ENCODE data around the gene CRB2. TPM values are rescaled to one million over a fixed set of nuclear protein-coding genes. Genes with fewer than 3 reads are reported as not detected.

The CRB2 gene
- total RNA-seq, 2 donors from 2014 or later, result 0.14 TPM; not detected in 1

DNA sequence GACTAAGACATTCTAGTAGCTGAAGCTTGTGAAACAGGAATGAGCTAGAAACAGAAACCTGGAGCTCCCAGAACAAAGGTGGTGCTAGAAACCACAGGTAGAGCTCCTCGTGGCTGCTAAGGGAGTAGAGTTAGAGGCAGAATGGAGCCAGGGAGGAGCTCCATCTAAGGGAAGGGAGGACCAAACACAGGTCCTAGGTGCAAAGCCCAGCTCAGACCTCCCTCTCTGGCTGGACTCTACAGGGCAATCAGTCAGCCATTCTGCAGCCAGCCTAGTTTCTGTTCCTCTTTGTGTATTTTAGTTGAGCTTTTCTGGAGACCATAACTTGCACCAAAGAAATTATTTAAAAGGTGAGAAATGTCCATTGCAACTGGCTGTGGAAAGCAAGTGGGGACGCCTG is 70.4 kb downstream of the CRB2 start:
- no peak for ATAC-seq

More for the DNA sequence above, 70.4 kb downstream of the CRB2 start:
- no peak for DNase-seq (ENCODE audit: low spot score in 2 of 2)
- Mint-ChIP-seq H3K36me3 (peaks cover 0 to 6% of the 10 kb centered on the region in 2 donors), H3K9me3 (peaks cover 0 to 3% of the 10 kb centered on the region in 2 donors), H3K27ac (peak overlapping the region in 1 of 2 donors; percentile 73)

Other genes starting within 250 kb of the CRB2 start
- 10 to 100 TPM; 31.1 to 34.1 TPM for gene STRBP, start 87.6 kb upstream of the CRB2 start, total RNA-seq